ENCODE measurements around the gene ZIC1.

ZIC1 gene

GRCh38 chr3:147410526-147411237 is 1.5 kb downstream of the ZIC1 start:
- DNase-seq, result peak in 1 of 5 experiments; percentile 42

- no peak for DNase-seq
These were observed 2.2 kb downstream of the ZIC1 start for GRCh38 chr3:147411238-147411814.

GRCh38 chr3:147411815-147412241 is 2.7 kb downstream of the ZIC1 start:
- DNase-seq, result no peak

GRCh38 chr3:147412261-147412916 is 3.2 kb downstream of the ZIC1 start:
- DNase-seq, result peak in 1 of 5 experiments; percentile 26

GRCh38 chr3:147412917-147413685 is 3.9 kb downstream of the ZIC1 start:
- no peak for DNase-seq

- no peak for DNase-seq
These were observed 4.7 kb downstream of the ZIC1 start for GRCh38 chr3:147413686-147414389.

- DNase-seq, result no peak
These were observed 5.4 kb downstream of the ZIC1 start for GRCh38 chr3:147414390-147415138.

GRCh38 chr3:147415286-147415685 is 6.1 kb downstream of the ZIC1 start:
- no peak for DNase-seq

GRCh38 chr3:147415874-147416273 is 6.7 kb downstream of the ZIC1 start:
- DNase-seq, result no peak

GRCh38 chr3:147416931-147417330 is 7.8 kb downstream of the ZIC1 start:
- DNase-seq, result no peak

GRCh38 chr3:147417551-147418295 is 8.6 kb downstream of the ZIC1 start:
- DNase-seq, result no peak

- DNase-seq, result no peak
These were observed 9.2 kb downstream of the ZIC1 start for GRCh38 chr3:147418371-147418781.

GRCh38 chr3:147418808-147419701 is 9.9 kb downstream of the ZIC1 start:
- DNase-seq, result no peak

GRCh38 chr3:147419781-147420224 is 10.6 kb downstream of the ZIC1 start:
- DNase-seq, result no peak

- DNase-seq, result no peak
These were observed 11.4 kb downstream of the ZIC1 start for GRCh38 chr3:147420353-147421183.

- no peak for DNase-seq
These were observed 12.2 kb downstream of the ZIC1 start for GRCh38 chr3:147421184-147421912.

GRCh38 chr3:147422196-147422595 is 13.0 kb downstream of the ZIC1 start:
- no peak for DNase-seq

Measured in T-helper 2 cell (primary cell).